ENCODE measurements around the gene ITPKC. TPM values are rescaled to one million over a fixed set of nuclear protein-coding genes. Genes with fewer than 3 reads are reported as not detected.
A peak's percentile ranks its signal among the peaks of the same experiment; 100 is the strongest.

ITPKC gene
- total and polyA plus RNA-seq, 2 of the 13 experiments (the other 11 are each of a cell fraction or from before 2014, with no cell fraction given), result 6.9 to 11.2 TPM

GRCh38 chr19:40717325-40717879, 490 bp downstream of the ITPKC start (continued):
- TF ChIP-seq KLF16 (CRISPR knock-in tag; IDR thresholded peaks at IDR 0.05) (no peak), SMAD9 (CRISPR knock-in tag; IDR thresholded peaks at IDR 0.05) (no peak), NCOR1 (IDR thresholded peaks at IDR 0.05; ENCODE audit: borderline replicate concordance, low read length) (no peak; the same call in 1 of the 2 replicates), KDM1A (CRISPR knock-in tag; IDR thresholded peaks at IDR 0.05) (no peak), SALL2 (CRISPR knock-in tag; IDR thresholded peaks at IDR 0.05) (no peak; the same call in 1 of the 2 replicates), NR2C2 (CRISPR knock-in tag; IDR thresholded peaks at IDR 0.05; ENCODE audit: borderline replicate concordance) (0 out of 2 replicates have a peak, but pooled peaks have one; percentile 6), TCF7L2 (IDR thresholded peaks at IDR 0.05; ENCODE audit: low read depth, low read length) (no peak), HDAC2 (CRISPR knock-in tag; IDR thresholded peaks at IDR 0.05) (no peak; the same call in 1 of the 2 replicates), ETV6 (CRISPR knock-in tag; conservative IDR thresholded peaks at IDR 0.05) (no peak), ZNF790 (CRISPR knock-in tag; IDR thresholded peaks at IDR 0.05; ENCODE audit: borderline replicate concordance) (peak; percentile 29; the same call in 1 of the 2 replicates), ZNF770 (CRISPR knock-in tag; IDR thresholded peaks at IDR 0.05) (peak; percentile 76; the same call in 1 of the 2 replicates), FOXM1 (CRISPR knock-in tag; IDR thresholded peaks at IDR 0.05) (no peak), FLYWCH1 (CRISPR knock-in tag; IDR thresholded peaks at IDR 0.05) (no peak), NFYB (CRISPR knock-in tag; IDR thresholded peaks at IDR 0.05) (no peak), RFX3 (CRISPR knock-in tag; IDR thresholded peaks at IDR 0.05) (no peak), ZNF75D (CRISPR knock-in tag; IDR thresholded peaks at IDR 0.05; ENCODE audit: borderline replicate concordance) (no peak), ZSCAN12 (CRISPR knock-in tag; IDR thresholded peaks at IDR 0.05) (0 out of 2 replicates have a peak, but pooled peaks have one; percentile 0), ARID3A (IDR thresholded peaks at IDR 0.05; ENCODE audit: low read depth, low read length) (no peak), ZNF326 (CRISPR knock-in tag; IDR thresholded peaks at IDR 0.05; ENCODE audit: borderline replicate concordance) (no peak), ZNF562 (CRISPR knock-in tag; IDR thresholded peaks at IDR 0.05; ENCODE audit: borderline replicate concordance) (no peak), ZNF441 (CRISPR knock-in tag; IDR thresholded peaks at IDR 0.05; ENCODE audit: borderline replicate concordance) (peak; percentile 17; the same call in 1 of the 2 replicates), IRF2 (CRISPR knock-in tag; IDR thresholded peaks at IDR 0.05) (0 out of 2 replicates have a peak, but pooled peaks have one; percentile 15), ZNF879 (CRISPR knock-in tag; IDR thresholded peaks at IDR 0.05) (no peak), THAP7 (CRISPR knock-in tag; IDR thresholded peaks at IDR 0.05) (0 out of 2 replicates have a peak, but pooled peaks have one; percentile 49), ZNF619 (CRISPR knock-in tag; IDR thresholded peaks at IDR 0.05) (no peak), ESRRA (CRISPR knock-in tag; IDR thresholded peaks at IDR 0.05; ENCODE audit: low read depth) (no peak; the same call in 1 of the 2 replicates), FOSL1 (CRISPR knock-in tag; IDR thresholded peaks at IDR 0.05; ENCODE audit: borderline replicate concordance) (no peak), ZNF282 (IDR thresholded peaks at IDR 0.05; ENCODE audit: partially characterized antibody) (no peak)

Data from HepG2 (cell line).